A549 (cell line): Measurements from ENCODE around the gene DERL3.

Source experiments
- BHLHE40 ChIP-seq: IDR thresholded peaks from 2 replicates; pipeline ENCODE4 v1.6.1; 2012; ENCODE audit warnings: low read depth, low read length, inconsistent platforms
- CEBPB ChIP-seq, 2 experiments: fragments of >200 bp in 1 of 2; sonication (Bioruptor Twin) in 1 of 2; formaldehyde crosslinking in 1 of 2; IDR thresholded peaks; 2 replicates each; pipeline ENCODE4 v1.6.1; 2012 to 2016
- FOSL2 ChIP-seq, 2 experiments: fragments of 450-650 bp in 1 of 2; fragments of >200 bp in 1 of 2; sonication (Bioruptor Twin) in 1 of 2; formaldehyde crosslinking; IDR thresholded peaks; 2 replicates each; pipeline versions ENCODE4 v1.5.0 to v1.6.1; 2016 to 2020; ENCODE audit warnings: mild to moderate bottlenecking in 1 of 2, moderate library complexity in 1 of 2
- FOXS1 ChIP-seq: fragments of 250-450 bp; sonication (Bioruptor Pico); IDR thresholded peaks from 2 replicates; pipeline ENCODE4 v1.5.0; 2020; ENCODE audit warnings: mild to moderate bottlenecking, moderate library complexity
- HOXB5 ChIP-seq: fragments of 250-450 bp; sonication (Bioruptor Pico); IDR thresholded peaks from 2 replicates; pipeline ENCODE4 v1.5.0; 2020; ENCODE audit warnings: mild to moderate bottlenecking, moderate library complexity
- JUN ChIP-seq, 2 experiments: fragments of >200 bp; sonication (Bioruptor Twin); formaldehyde crosslinking; IDR thresholded peaks; 2 replicates in 1 of 2; 3 replicates in 1 of 2; pipeline ENCODE4 v1.6.1; 2016 to 2017
- JUNB ChIP-seq: fragments of >200 bp; sonication (Bioruptor Twin); formaldehyde crosslinking; IDR thresholded peaks from 2 replicates; pipeline ENCODE4 v1.6.1; 2016
- KDM5A ChIP-seq: fragments of 200-600 bp; sonication (generic); IDR thresholded peaks from 2 replicates; pipeline ENCODE4 v1.6.1; 2016; ENCODE audit warnings: antibody characterized with exemption, mild to moderate bottlenecking
- MYC ChIP-seq: IDR thresholded peaks from 2 replicates; pipeline ENCODE4 v1.6.1; 2012; ENCODE audit warnings: mild to moderate bottlenecking, inconsistent platforms, low read length, improper control_type of control experiment, borderline replicate concordance
- REST ChIP-seq: fragments of 200-600 bp; sonication (generic); IDR thresholded peaks from 2 replicates; pipeline ENCODE4 v1.6.1; 2016; ENCODE audit warnings: antibody characterized with exemption, mild to moderate bottlenecking, moderate library complexity
- RFX5 ChIP-seq: fragments of 450-650 bp; IDR thresholded peaks from 2 replicates; pipeline ENCODE4 v1.7.1; 2014; ENCODE audit warnings: antibody characterized with exemption, mild to moderate bottlenecking, moderate library complexity
- TF ChIP-seq, protein P1 (sequence below): fragments of >200 bp; sonication (Bioruptor Twin); formaldehyde crosslinking; IDR thresholded peaks from 3 replicates; pipeline ENCODE4 v1.5.1; 2016
- TF ChIP-seq, protein P2 (sequence below): IDR thresholded peaks from 2 replicates; pipeline ENCODE4 v1.6.1; 2012; ENCODE audit warnings: low read depth, borderline replicate concordance
- TF ChIP-seq, protein P3 (sequence below): fragments of 450-650 bp; IDR thresholded peaks from 2 replicates; pipeline ENCODE4 v1.6.1; 2014; ENCODE audit warnings: antibody characterized with exemption

DNA sequence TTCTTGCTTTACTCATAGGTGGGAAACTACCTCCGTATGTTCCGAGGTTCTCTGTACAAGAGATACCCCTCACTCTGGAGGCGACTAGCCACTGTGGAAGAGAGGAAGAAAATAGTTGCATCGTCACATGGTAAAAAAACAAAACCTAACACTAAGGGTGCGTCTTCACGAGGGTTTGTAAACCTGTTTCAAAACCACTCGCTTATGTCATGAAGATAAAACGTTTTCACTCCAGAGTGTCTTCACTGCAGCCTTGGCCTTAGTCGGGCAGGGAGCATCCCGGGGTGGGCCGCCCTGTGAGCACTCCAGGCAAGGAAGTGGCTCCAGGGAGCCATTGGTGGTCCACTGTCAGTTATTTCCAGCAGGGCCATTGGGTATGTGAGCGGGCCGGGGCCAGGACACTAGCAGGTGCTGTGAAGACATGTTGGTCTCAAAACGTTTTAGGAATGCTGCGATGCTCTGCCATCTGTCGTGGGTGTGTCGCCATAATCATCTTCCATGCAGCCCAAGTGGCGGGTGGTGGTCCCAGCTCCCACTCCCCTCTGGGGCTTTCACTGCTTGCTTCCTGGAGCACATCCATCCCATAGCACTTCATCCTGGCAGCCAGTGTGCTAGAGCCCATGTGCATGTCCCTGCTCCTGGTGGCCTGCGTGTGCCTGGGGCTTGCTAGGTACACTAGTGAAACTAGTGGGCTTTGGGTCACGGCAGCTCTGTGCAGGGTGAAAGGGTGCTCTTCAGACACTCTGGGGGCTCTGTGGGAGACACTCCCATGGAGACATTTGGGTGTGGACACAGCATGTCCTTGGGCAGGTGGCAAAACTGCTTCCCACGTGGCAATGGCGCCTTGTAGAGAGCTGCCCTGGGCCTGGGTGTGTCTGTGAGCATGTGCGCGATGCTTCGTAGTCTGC lies 46.8 kb downstream of the DERL3 start:
- TF ChIP-seq, protein P1, sequence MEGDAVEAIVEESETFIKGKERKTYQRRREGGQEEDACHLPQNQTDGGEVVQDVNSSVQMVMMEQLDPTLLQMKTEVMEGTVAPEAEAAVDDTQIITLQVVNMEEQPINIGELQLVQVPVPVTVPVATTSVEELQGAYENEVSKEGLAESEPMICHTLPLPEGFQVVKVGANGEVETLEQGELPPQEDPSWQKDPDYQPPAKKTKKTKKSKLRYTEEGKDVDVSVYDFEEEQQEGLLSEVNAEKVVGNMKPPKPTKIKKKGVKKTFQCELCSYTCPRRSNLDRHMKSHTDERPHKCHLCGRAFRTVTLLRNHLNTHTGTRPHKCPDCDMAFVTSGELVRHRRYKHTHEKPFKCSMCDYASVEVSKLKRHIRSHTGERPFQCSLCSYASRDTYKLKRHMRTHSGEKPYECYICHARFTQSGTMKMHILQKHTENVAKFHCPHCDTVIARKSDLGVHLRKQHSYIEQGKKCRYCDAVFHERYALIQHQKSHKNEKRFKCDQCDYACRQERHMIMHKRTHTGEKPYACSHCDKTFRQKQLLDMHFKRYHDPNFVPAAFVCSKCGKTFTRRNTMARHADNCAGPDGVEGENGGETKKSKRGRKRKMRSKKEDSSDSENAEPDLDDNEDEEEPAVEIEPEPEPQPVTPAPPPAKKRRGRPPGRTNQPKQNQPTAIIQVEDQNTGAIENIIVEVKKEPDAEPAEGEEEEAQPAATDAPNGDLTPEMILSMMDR = no peak
- TF ChIP-seq KDM5A = no peak
- no peak for TF ChIP-seq JUNB
- TF ChIP-seq CEBPB (IDR thresholded peaks at IDR 0.05) = no peak
- no peak for TF ChIP-seq JUN (IDR thresholded peaks at IDR 0.05)
- TF ChIP-seq FOXS1 = no peak
- no peak for TF ChIP-seq RFX5
- TF ChIP-seq HOXB5 = no peak
- TF ChIP-seq REST = no peak
- no peak for TF ChIP-seq MYC
- no peak for TF ChIP-seq FOSL2 (IDR thresholded peaks at IDR 0.05)
- TF ChIP-seq FOSL2 (CRISPR knock-in tag; IDR thresholded peaks at IDR 0.05) = no peak
- TF ChIP-seq BHLHE40 = no peak
- TF ChIP-seq, protein P2, sequence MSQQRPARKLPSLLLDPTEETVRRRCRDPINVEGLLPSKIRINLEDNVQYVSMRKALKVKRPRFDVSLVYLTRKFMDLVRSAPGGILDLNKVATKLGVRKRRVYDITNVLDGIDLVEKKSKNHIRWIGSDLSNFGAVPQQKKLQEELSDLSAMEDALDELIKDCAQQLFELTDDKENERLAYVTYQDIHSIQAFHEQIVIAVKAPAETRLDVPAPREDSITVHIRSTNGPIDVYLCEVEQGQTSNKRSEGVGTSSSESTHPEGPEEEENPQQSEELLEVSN = no peak
- TF ChIP-seq, protein P3, sequence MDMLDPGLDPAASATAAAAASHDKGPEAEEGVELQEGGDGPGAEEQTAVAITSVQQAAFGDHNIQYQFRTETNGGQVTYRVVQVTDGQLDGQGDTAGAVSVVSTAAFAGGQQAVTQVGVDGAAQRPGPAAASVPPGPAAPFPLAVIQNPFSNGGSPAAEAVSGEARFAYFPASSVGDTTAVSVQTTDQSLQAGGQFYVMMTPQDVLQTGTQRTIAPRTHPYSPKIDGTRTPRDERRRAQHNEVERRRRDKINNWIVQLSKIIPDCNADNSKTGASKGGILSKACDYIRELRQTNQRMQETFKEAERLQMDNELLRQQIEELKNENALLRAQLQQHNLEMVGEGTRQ = no peak
